ENCODE measurements around the gene BTG4. TPM values are rescaled to one million over a fixed set of nuclear protein-coding genes. Genes with fewer than 3 reads are reported as not detected.

The BTG4 gene
- total and polyA plus RNA-seq, 2 of the 8 experiments (the other 6 are each of a cell fraction or from before 2014, with no cell fraction given), result 0.06 TPM; not detected in 1

GRCh38 chr11:111522426-111522825 lies 10.2 kb upstream of the BTG4 start:
- Histone ChIP-seq H2AK5ac (ENCODE audit: low read depth, low read length) (no peak overlapping the region), H4K20me1 (replicated peaks in 1 of 2; ENCODE audit: control insufficient read depth in 1 of 2, insufficient read depth in 2 of 2, low read length in 2 of 2) (no peaks in the 10 kb centered on the region), H3K4me2 (ENCODE audit: insufficient read depth in 1 of 2, low read depth in 2 of 2, low read length in 2 of 2) (no peak overlapping the region), H2BK12ac (ENCODE audit: low read depth, low read length) (no peak overlapping the region), H3K4me1 (replicated peaks in 1 of 4; ENCODE audit: control insufficient read depth in 3 of 4, insufficient read depth in 4 of 4, low read length in 3 of 4) (no peaks in the 10 kb centered on the region), H2BK5ac (ENCODE audit: low read depth, low read length) (no peak overlapping the region), H3K14ac (ENCODE audit: insufficient read length) (no peak overlapping the region), H3K36me3 (ENCODE audit: control insufficient read depth in 2 of 4, insufficient read depth in 4 of 4, low read length in 3 of 4) (no peaks in the 10 kb centered on the region), H3K4me3 (ENCODE audit: extremely low read depth in 1 of 4, insufficient read depth in 2 of 4, low read depth in 3 of 4, low read length in 4 of 4) (no peak overlapping the region), H3K23me2 (ENCODE audit: low read depth, low read length) (no peaks in the 10 kb centered on the region), H4K5ac (ENCODE audit: insufficient read length, low read depth, low read length) (no peak overlapping the region), H3K27ac (ENCODE audit: low read depth, low read length) (no peak overlapping the region), H4K91ac (replicated peaks; ENCODE audit: insufficient read length, low read length) (no peak overlapping the region), H3K18ac (ENCODE audit: extremely low read depth, low read length) (no peak overlapping the region), H3K27me3 (replicated peaks in 1 of 4; ENCODE audit: control insufficient read depth in 3 of 4, extremely low read depth in 1 of 4, insufficient read depth in 3 of 4, low read length in 3 of 4) (no peaks in the 10 kb centered on the region), H3K9ac (replicated peaks in 1 of 4; ENCODE audit: extremely low read depth in 1 of 4, low read depth in 3 of 4, low read length in 3 of 4) (no peak overlapping the region), H3K79me1 (ENCODE audit: low read depth, low read length) (no peaks in the 10 kb centered on the region), H2BK15ac (ENCODE audit: low read length) (no peak overlapping the region), H3K23ac (ENCODE audit: insufficient read length) (no peak overlapping the region), H2AFZ (ENCODE audit: low read length) (no peak overlapping the region), H2BK20ac (ENCODE audit: low read length) (no peak overlapping the region), H3K79me2 (ENCODE audit: control insufficient read depth in 1 of 2, insufficient read depth in 2 of 2, low read length in 2 of 2) (no peaks in the 10 kb centered on the region), H2BK120ac (replicated peaks; ENCODE audit: low read depth, low read length) (no peak overlapping the region), H3K56ac (replicated peaks; ENCODE audit: insufficient read length, low read depth, low read length) (no peak overlapping the region), H3K4ac (replicated peaks; ENCODE audit: insufficient read length, low read depth, low read length) (no peak overlapping the region), H3K9me3 (ENCODE audit: insufficient read depth in 2 of 2, low read depth in 1 of 2, low read length in 1 of 2) (no peaks in the 10 kb centered on the region), H4K8ac (ENCODE audit: extremely low read depth, insufficient read depth, low read length) (no peak overlapping the region)
- no peak for DNase-seq (ENCODE audit: low read depth in 1 of 2, low spot score in 2 of 2)
- CTCF ChIA-PET (ENCODE audit: partially characterized antibody), result interaction anchor here (0.7 to 1.0 kb wide), 2 partner anchors 12 to 306 kb away, joined by 3 read pairs; no protein-coding TSS in a partner anchor
- POLR2A ChIA-PET (ENCODE audit: partially characterized antibody), result interaction anchor here (1.5 kb wide), 1 partner anchor 9 kb away, joined by 4 read pairs; no protein-coding TSS in a partner anchor
- TF ChIP-seq CREB1 (IDR thresholded peaks at IDR 0.05) (no peak), SP2 (IDR thresholded peaks at IDR 0.05; ENCODE audit: low read length) (no peak), YY1 (IDR thresholded peaks at IDR 0.05; ENCODE audit: low read depth, low read length) (no peak), ATF2 (IDR thresholded peaks at IDR 0.05; ENCODE audit: low read length) (no peak), POLR2AphosphoS5 (IDR thresholded peaks at IDR 0.05; ENCODE audit: low read depth, low read length) (no peak), NRF1 (IDR thresholded peaks at IDR 0.05; ENCODE audit: low read depth, low read length) (no peak), KDM4A (IDR thresholded peaks at IDR 0.05; ENCODE audit: low read depth, low read length, severe bottlenecking) (no peak), CTBP2 (IDR thresholded peaks at IDR 0.05; ENCODE audit: borderline replicate concordance, insufficient read depth, insufficient read length, low read length) (no peak), KDM1A (IDR thresholded peaks at IDR 0.05; ENCODE audit: borderline replicate concordance, low read length) (no peak), ZNF274 (IDR thresholded peaks at IDR 0.05; ENCODE audit: borderline replicate concordance, extremely low read depth, low read length) (no peak), RFX5 (IDR thresholded peaks at IDR 0.05; ENCODE audit: borderline replicate concordance, low read depth, low read length) (no peak)
- no peak for FAIRE-seq
- 91% methylated on average over 5 of the region's 5 CpGs; no CpG with 5 or more reads in 1 of the 2 experiments for WGBS, 2 experiments (ENCODE audit: extremely low coverage in 1 of 2, insufficient coverage in 1 of 2, insufficient read length in 1 of 2, insufficient replicate concordance in 2 of 2, low coverage in 1 of 2, low lambda C conversion rate in 2 of 2, missing lambda C conversion rate in 1 of 2)

All from H1 (cell line).